Measurements from ENCODE around the gene MRPS27.

- no peak for TF ChIP-seq CTCF (IDR thresholded peaks at IDR 0.05)
- TF ChIP-seq ZFX (IDR thresholded peaks at IDR 0.05; ENCODE audit: borderline replicate concordance): no peak
Observed at GRCh38 chr5:72170101-72170500, 149.9 kb downstream of the MRPS27 start.

All from 22Rv1 (cell line).